Activated naive CD4-positive, alpha-beta T cell (primary cell): ENCODE data around the gene SNX9.
"Not testable (repeated sequence)": the region's sequence is repeated elsewhere in the genome, so short reads cannot be mapped to it uniquely, and the experiment has no call there.

ENCODE experiments used
- DNase-seq, 4 experiments: peaks; one replicate each; lab custom pipeline; 2025; lab: John Stamatoyannopoulos, UW

SNX9 gene

DNA sequence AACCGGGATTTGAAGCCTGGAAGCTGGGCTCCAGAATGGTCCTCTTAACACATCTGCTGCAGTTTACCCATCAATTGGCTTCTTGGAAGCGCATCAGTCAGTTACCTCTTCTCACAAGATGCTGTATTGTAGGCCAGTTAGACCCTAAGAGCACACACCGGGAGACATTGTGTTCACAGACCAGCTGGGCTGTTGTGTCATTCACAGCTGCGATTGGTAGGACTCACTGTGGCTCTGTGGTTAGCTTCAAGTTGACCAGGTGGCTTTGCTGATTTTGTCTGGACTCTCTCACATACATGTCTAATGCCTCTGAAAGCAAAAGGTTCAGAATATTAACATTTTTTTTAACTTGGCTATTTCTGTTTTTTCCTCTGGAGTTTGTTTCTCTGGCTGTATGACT, 64.8 kb downstream of the SNX9 start:
- DNase-seq = no peak

DNA sequence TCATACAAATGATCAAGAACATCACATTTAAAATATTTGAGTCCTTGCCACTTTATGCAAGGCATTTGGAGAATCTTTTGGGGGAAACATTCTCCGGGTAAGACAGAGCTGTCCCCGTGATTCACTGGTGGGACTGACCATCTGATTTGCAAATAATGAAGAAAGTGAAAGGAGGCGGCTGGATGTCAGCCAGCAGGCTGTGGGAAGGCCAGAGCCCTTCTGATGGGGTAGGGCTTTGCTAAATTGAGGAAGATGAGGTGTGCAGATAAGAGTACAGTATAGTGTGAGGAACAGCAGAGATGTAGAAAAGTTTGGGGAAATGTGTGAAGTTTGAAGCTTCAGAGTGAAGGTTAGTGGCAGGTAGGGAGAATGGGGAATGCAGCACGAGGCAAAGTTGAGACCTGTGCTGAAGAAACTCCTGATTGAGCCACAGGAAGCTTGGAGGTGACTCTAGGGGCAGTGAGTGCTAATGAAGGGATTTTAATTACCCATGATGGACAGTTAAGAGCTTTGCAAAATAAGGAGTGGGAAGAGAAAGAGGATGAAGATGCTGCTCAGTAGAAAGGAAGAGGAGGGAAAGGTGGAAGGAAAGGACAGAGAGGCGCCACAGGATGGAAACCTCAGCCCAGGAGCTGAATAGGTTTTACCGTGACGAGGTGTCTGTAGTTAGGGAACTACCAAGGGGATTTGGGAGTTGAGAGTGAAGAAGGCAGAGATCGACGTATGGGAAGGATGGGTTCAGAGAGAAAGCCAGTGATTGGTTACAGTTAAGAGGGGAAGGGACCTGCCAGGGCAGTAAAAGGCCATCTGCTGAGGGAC, 68.7 kb downstream of the SNX9 start:
- DNase-seq = no peak

GRCh38 chr6:157892363-157892877, 69.4 kb downstream of the SNX9 start:
- DNase-seq = no peak

DNA sequence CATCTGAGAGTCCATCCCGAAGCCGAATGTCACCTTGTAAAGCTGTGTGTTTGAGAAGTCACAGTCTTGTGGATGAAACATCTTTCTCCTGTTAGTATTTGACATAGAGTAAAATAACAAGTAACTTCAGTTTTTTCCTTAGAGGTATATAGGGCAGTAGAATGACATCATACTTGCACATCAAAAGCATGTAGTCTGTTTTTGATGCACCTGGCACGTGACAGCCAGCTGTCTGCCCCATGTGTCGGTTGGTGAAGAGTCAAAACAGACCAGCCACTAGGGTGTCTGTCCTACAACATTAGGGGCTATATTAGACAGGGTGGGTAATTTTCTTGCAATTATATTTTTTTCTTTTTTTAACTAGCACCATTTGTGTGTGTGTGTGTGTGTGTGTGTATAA, 70.2 kb downstream of the SNX9 start:
- DNase-seq = peak in 2 of 4 experiments; percentile 19 to 43

DNA sequence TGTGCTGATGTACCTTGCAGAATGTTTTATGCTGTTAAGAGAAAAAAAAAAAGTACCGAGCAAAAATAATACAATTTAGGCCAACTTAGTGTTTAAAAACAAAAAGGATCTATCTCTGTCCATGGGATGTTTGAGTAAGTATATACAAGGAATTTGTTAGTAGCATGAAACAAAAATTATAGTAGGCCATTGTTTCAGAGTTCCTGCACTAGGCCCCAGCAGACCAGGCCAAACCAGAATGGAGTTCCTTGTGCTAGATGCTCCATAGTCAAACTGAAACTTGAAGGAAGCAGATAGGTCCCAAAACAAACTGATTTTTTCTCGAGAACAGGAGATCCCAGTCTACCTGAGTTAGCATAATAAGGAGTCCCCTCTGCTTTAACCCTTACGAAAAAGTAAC, 72.5 kb downstream of the SNX9 start:
- no peak for DNase-seq

DNA sequence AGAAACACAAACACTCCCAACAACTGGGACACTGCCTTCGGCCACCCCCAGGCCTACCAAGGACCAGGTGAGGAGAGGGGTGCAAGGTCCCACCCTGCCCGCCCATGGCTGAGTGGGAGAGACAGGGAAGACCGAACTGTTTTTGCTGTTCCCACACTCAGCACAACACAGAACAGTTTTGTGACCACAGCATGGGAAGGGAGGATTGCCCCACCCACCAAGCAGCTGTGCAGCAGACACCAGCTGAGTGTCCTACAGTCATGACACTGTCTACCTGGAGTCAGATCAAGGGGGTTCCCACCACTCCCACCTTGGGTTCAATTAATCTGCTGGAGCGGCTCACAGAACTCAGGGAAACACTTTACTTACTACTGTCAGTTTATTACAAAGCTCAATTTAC, 73.9 kb downstream of the SNX9 start:
- no peak for DNase-seq

DNA sequence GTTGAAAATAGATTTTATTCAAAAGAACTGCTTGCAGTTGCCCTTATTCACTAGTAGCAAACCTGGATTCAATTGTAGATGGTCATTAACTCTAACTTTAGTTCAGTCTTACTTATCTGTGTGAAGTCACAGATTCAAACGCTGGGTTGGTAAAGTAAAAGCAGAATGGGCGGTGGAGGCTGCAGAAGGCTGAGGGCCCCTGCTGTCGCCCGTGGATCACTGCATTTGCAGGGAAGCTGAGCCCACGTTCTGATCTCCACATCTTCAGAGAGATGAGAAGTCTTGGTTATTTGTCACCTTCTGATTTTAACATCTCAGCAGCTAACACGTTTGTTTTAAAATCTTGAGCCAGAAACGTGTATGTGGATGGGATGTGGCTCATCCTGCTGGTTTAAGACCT, 75.1 kb downstream of the SNX9 start:
- DNase-seq = peak in 1 of 4 experiments; percentile 33

GRCh38 chr6:157898640-157899039, 75.6 kb downstream of the SNX9 start:
- no peak for DNase-seq

- not testable (repeated sequence) for DNase-seq
Observed at GRCh38 chr6:157900262-157900661, 77.2 kb downstream of the SNX9 start.

DNA sequence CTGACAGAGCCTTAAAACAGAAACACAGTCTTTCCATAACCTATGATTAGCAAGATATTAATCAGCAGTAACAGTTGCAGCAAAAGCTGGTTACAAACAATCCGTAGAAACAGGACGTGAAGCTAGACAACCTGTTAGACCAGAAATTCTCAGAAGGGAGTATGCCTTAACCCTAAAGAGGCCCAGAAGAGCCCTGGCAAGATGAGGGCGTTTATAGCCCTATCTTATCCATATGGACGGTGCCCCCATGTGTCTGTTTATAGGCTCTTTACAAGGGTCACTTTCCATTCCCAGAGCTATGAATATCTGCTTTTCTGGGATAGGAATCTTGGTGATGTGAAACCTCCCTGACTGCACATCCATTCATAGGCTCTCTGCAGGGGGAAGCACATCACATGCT, 77.7 kb downstream of the SNX9 start:
- not testable (repeated sequence) for DNase-seq

DNA sequence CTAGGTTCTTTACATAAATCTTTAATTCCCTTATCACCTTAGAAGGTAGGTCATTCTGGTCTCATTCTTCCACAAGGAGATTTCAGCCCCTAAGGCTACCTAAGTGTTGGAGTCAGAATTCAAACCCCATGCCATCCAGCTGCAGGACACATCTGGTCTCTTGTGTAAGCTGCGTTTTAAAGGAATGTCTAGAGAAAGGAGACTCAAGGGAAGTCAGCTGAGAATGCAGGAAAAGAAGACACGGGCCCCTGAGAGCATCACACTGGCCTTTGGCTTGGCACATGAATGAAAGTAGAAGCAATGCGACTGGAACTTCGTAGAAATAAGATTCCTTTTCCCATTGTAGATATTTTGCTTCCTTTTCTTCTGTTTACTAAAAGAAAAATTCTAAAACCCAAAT, 82.0 kb downstream of the SNX9 start:
- no peak for DNase-seq

GRCh38 chr6:157905590-157906342, 82.7 kb downstream of the SNX9 start:
- DNase-seq = no peak

DNA sequence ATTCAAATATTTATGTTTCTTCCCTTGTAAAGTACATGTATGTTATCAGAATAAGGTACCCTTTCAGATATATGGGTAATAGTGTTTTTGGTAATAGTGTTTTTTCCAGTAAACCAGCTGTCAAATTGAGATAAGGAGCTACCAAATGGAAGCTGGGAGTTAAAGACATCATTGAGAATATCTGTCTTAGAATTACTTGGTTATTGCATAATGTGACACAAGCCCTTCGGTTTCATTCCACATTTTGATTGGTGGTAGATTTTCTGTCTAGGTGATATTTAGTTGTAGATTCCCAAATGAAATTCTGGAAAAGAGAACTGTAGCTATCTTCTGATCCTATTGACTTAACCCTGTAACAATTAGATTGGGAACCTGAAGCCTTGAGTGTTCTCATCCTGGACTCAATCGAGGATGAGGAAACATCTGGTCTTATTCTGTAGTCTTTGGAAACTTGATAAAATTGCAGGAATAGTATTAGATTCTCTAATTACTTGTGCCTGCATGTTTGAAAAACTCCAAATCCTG, 83.6 kb downstream of the SNX9 start:
- no peak for DNase-seq

GRCh38 chr6:157907651-157908050, 84.6 kb downstream of the SNX9 start:
- no peak for DNase-seq

GRCh38 chr6:157908369-157909281, 85.6 kb downstream of the SNX9 start:
- no peak for DNase-seq

GRCh38 chr6:157909282-157909664, 86.2 kb downstream of the SNX9 start:
- no peak for DNase-seq

DNA sequence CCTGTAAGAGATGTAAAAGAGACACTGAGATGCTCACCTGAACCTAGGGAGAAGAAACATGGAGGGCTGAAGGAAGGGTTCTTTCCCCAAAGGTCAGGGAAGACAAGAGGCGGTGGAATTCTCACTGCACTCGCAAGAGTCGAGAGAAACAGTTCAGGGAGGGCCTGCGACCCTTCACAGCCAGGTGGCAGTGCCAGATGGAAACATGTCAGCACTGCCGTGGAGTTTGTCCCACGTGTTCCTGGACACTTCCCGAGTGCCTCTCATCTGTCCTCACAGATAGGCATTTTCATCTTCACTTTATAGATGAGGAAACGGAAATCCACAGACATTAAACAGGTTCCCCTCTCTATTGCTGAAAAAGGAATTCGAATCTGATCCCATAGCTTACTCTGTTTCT, 88.2 kb downstream of the SNX9 start:
- no peak for DNase-seq

DNA sequence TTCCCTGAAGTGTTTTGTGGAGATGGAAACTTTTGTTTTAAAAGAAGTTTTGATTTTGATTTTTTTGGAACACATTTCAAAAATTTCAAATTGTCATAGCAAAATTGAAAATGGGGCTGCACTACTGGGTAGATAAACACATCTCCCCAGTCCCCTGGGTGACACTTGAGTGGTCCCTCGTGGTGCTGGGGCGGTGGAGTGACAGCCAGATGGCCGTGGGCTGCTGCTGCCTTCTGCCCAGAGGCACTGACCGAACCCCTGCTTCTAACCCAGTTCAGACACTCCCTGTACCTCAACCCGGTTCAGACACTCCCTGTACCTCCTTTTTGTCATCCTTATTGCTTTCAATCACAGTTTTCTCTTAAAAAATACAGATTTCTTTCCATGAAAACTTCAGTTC, 88.7 kb downstream of the SNX9 start:
- DNase-seq = no peak

- no peak for DNase-seq
Observed at GRCh38 chr6:157912326-157912725, 89.3 kb downstream of the SNX9 start.

DNA sequence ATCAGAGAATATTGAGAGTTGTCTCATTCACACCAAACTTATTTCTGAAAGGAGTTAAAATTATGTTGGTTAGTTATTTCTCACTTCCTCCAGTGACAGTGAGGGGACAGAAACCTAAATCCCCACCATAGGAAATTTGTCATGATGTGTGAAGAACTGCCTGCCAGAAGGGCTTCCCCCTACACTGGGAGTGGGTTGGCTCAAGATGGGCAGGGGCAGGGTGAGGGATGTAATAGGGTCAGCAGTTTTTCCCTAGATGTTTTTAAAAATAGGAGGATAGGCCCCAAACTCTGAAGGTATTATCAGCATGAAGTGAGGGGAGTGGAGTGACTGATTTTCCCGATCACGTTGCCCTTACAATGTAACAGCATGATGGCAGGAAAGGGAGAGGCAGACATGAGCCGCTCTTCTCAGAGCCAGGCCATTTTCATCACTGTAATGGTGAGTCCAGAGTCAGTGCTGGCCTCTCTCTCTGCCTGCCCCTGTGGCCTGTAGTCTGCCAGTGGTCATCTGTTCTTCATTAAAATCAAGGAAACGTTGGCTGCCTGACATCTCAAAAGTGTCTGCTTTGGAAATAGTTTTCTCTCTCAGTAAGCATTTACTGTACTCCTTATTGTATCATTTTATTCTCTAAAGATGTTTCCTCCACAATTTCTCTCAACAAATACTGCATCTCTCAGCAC, 98.8 kb downstream of the SNX9 start:
- DNase-seq = no peak

DNA sequence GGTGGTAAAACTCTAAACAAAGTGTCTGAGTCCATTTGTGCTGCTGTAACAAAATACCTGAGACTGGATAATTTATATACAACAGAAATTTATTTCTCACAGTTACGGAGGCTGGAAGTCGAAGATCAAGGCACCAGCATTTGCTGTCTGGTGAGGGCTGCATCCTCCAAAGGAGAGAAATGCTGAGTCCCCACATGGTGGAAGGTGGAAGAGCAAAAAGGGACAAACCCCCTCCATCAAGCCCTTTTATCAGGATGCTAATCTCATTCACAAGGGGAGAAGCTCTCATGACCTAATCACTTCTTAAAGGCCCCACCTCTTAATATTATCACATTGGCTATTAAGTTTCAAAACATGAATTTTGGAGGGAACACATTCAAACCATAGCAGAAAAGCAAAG, 102.7 kb downstream of the SNX9 start:
- DNase-seq = no peak
